Measurements from ENCODE around the gene DAP.

GRCh38 chr5:10679336-10679988 is 81.6 kb downstream of the DAP start:
- TF ChIP-seq EZH2 (IDR thresholded peaks at IDR 0.05), result no peak
- TF ChIP-seq POLR2AphosphoS5 (IDR thresholded peaks at IDR 0.05; ENCODE audit: borderline replicate concordance, low read depth, low read length), result no peak
